MM.1S (cell line): ENCODE data around the gene ST6GALNAC6.

Source experiments
- DNase-seq: peaks from one replicate; pipeline ENCODE4 v3.0.0-alpha.2; 2015
- H2AFZ ChIP-seq: fragments of 300-600 bp; sonication (generic); 2 replicates; pipeline ENCODE4 v1.6.0; 2016; ENCODE audit warnings: antibody characterized with exemption, low read length
- H3F3A ChIP-seq: fragments of 300-600 bp; sonication (generic); 2 replicates; pipeline ENCODE4 v1.6.1; 2016; ENCODE audit warnings: mild to moderate bottlenecking, antibody characterized with exemption, low read length, moderate library complexity, mixed read lengths; ENCODE audit not compliant: insufficient read depth
- H3K27ac ChIP-seq: fragments of 300-600 bp; sonication (generic); 2 replicates; pipeline ENCODE4 v1.5.1; 2016; ENCODE audit warnings: mild to moderate bottlenecking, low read length
- H3K27me3 ChIP-seq: fragments of 300-600 bp; sonication (generic); replicated peaks from 2 replicates; pipeline ENCODE4 v1.6.0; 2016; ENCODE audit warnings: low read length; ENCODE audit not compliant: insufficient read depth
- H3K36me3 ChIP-seq: fragments of 300-600 bp; sonication (generic); replicated peaks from 2 replicates; pipeline ENCODE4 v1.6.1; 2016; ENCODE audit warnings: mild to moderate bottlenecking, low read length, mixed read lengths; ENCODE audit not compliant: insufficient read depth
- H3K4me1 ChIP-seq: fragments of 300-600 bp; sonication (generic); 2 replicates; pipeline ENCODE4 v1.6.1; 2016; ENCODE audit warnings: low read length, mixed read lengths
- H3K4me2 ChIP-seq: fragments of 300-600 bp; sonication (generic); 2 replicates; pipeline ENCODE4 v1.6.0; 2016; ENCODE audit warnings: low read depth, low read length
- H3K4me3 ChIP-seq: fragments of 300-600 bp; sonication (generic); 2 replicates; pipeline ENCODE4 v1.5.1; 2016; ENCODE audit warnings: low read length, mixed read lengths
- H3K79me2 ChIP-seq: fragments of 300-600 bp; sonication (generic); 2 replicates; pipeline ENCODE4 v1.6.1; 2016; ENCODE audit warnings: mixed run types, low read length, mixed read lengths
- H3K9ac ChIP-seq: fragments of 300-600 bp; sonication (generic); 2 replicates; pipeline ENCODE4 v1.6.1; 2016; ENCODE audit warnings: low read length, mixed read lengths
- H3K9me2 ChIP-seq: fragments of 300-600 bp; sonication (generic); replicated peaks from 2 replicates; pipeline ENCODE4 v1.6.1; 2016; ENCODE audit warnings: mild to moderate bottlenecking, low read length, mixed read lengths; ENCODE audit not compliant: insufficient read depth
- H3K9me3 ChIP-seq: fragments of 300-600 bp; sonication (generic); replicated peaks from 2 replicates; pipeline ENCODE4 v1.6.1; 2016; ENCODE audit warnings: mild to moderate bottlenecking, low read length, mixed read lengths; ENCODE audit not compliant: insufficient read depth
- H4K20me1 ChIP-seq: fragments of 300-600 bp; sonication (generic); 2 replicates; pipeline ENCODE4 v1.6.1; 2016; ENCODE audit warnings: mild to moderate bottlenecking, low read length, moderate library complexity, mixed read lengths; ENCODE audit not compliant: insufficient read depth
- CTCF ChIP-seq: fragments of 300-600 bp; sonication (generic); IDR thresholded peaks from 2 replicates; pipeline ENCODE4 v1.5.1; 2016; ENCODE audit warnings: antibody characterized with exemption, low read length, mixed read lengths
- EZH2 ChIP-seq: fragments of 300-600 bp; sonication (generic); optimal IDR thresholded peaks from 2 replicates; pipeline ENCODE3; 2017; ENCODE audit warnings: low read depth, mild to moderate bottlenecking, antibody characterized with exemption, low read length, mixed read lengths
- EZH2phosphoT487 ChIP-seq: fragments of 300-600 bp; sonication (generic); IDR thresholded peaks from 2 replicates; pipeline ENCODE4 v1.6.1; 2018; ENCODE audit warnings: antibody characterized with exemption, low read length

ST6GALNAC6 gene

GRCh38 chr9:127869310-127870152, 29.9 kb downstream of the ST6GALNAC6 start:
- peak; percentile 84 for DNase-seq
- no peaks in the 10 kb centered on the region for H3K27me3 ChIP-seq
- no peaks in the 10 kb centered on the region for H3K9me2 ChIP-seq
- no peaks in the 10 kb centered on the region for H3K79me2 ChIP-seq
- no peaks in the 10 kb centered on the region for H3F3A ChIP-seq
- TF ChIP-seq CTCF, result peak; percentile 91
- no peak for TF ChIP-seq EZH2phosphoT487
- TF ChIP-seq EZH2, result no peak
- peak overlapping the region; percentile 72 for H2AFZ ChIP-seq
- no peak overlapping the region for H3K4me3 ChIP-seq
- H3K36me3 ChIP-seq, result no peaks in the 10 kb centered on the region
- no peaks in the 10 kb centered on the region for H3K9me3 ChIP-seq
- H3K4me1 ChIP-seq, result no peaks in the 10 kb centered on the region
- no peak overlapping the region for H3K9ac ChIP-seq
- H3K4me2 ChIP-seq, result 0 out of 2 replicates have a peak overlapping the region, but pooled peaks have one; percentile 11
- H4K20me1 ChIP-seq, result no peaks in the 10 kb centered on the region
- no peak overlapping the region for H3K27ac ChIP-seq

GRCh38 chr9:127868278-127868902, 31.0 kb downstream of the ST6GALNAC6 start:
- H3K9me3 ChIP-seq, result no peaks in the 10 kb centered on the region
- no peaks in the 10 kb centered on the region for H3K79me2 ChIP-seq
- no peak overlapping the region for H3K4me2 ChIP-seq
- no peaks in the 10 kb centered on the region for H4K20me1 ChIP-seq
- H3K9ac ChIP-seq, result no peak overlapping the region
- H3K4me3 ChIP-seq, result no peak overlapping the region
- H3K4me1 ChIP-seq, result no peaks in the 10 kb centered on the region
- no peaks in the 10 kb centered on the region for H3K27me3 ChIP-seq
- TF ChIP-seq EZH2, result no peak
- TF ChIP-seq CTCF, result no peak
- TF ChIP-seq EZH2phosphoT487, result no peak
- DNase-seq, result no peak
- H3F3A ChIP-seq, result no peaks in the 10 kb centered on the region
- no peaks in the 10 kb centered on the region for H3K9me2 ChIP-seq
- no peak overlapping the region for H3K27ac ChIP-seq
- H2AFZ ChIP-seq, result no peak overlapping the region
- H3K36me3 ChIP-seq, result no peaks in the 10 kb centered on the region

GRCh38 chr9:127867356-127868277, 31.8 kb downstream of the ST6GALNAC6 start:
- Histone ChIP-seq H3K4me2 (no peak overlapping the region), H3K4me3 (no peak overlapping the region), H3K36me3 (no peaks in the 10 kb centered on the region), H3K9me2 (no peaks in the 10 kb centered on the region), H3K27ac (no peak overlapping the region), H3K79me2 (no peaks in the 10 kb centered on the region), H3F3A (no peaks in the 10 kb centered on the region), H3K4me1 (no peaks in the 10 kb centered on the region), H3K9ac (no peak overlapping the region), H3K27me3 (no peaks in the 10 kb centered on the region), H4K20me1 (no peaks in the 10 kb centered on the region), H2AFZ (no peak overlapping the region), H3K9me3 (no peaks in the 10 kb centered on the region)
- TF ChIP-seq EZH2, result no peak
- no peak for TF ChIP-seq EZH2phosphoT487
- DNase-seq, result no peak
